Thymus (tissue), 11 donors: ENCODE results near the gene RNF112. TPM values are rescaled to one million over a fixed set of nuclear protein-coding genes. Genes with fewer than 3 reads are reported as not detected.

Source experiments
- DNase-seq, 9 donors: peaks; one replicate each; pipeline ENCODE4 v3.0.0-alpha.2; 2013; ENCODE audit warnings: low spot score in 9 of 9, low read depth in 6 of 9, missing footprints in 1 of 9
- H3K27ac ChIP-seq, 2 donors: one replicate each; pipeline ENCODE4 v1.5.1; 2013; ENCODE audit warnings: control low read depth in 1 of 2, low read depth in 1 of 2, low read length in 1 of 2, mild to moderate bottlenecking in 1 of 2, moderate library complexity in 1 of 2
- H3K27me3 ChIP-seq, 2 donors: one replicate each; pipeline ENCODE4 v1.5.1; 2013; ENCODE audit warnings: low read length in 1 of 2; ENCODE audit not compliant: control insufficient read depth in 2 of 2, insufficient read depth in 1 of 2
- H3K36me3 ChIP-seq, 2 donors: one replicate each; pipeline ENCODE4 v1.5.1; 2013; ENCODE audit warnings: low read length in 1 of 2, mild to moderate bottlenecking in 1 of 2, moderate library complexity in 1 of 2; ENCODE audit not compliant: control insufficient read depth in 2 of 2, insufficient read depth in 2 of 2
- H3K4me1 ChIP-seq, 2 donors: one replicate each; pipeline ENCODE4 v1.5.1; 2013; ENCODE audit warnings: low read length in 2 of 2; ENCODE audit not compliant: control insufficient read depth in 2 of 2, insufficient read depth in 2 of 2
- H3K4me3 ChIP-seq, 2 donors: one replicate each; pipeline ENCODE4 v1.5.1; 2013; ENCODE audit warnings: low read length in 2 of 2, control low read depth in 1 of 2, mild to moderate bottlenecking in 1 of 2
- H3K9me3 ChIP-seq, 2 donors: one replicate each; pipeline ENCODE4 v1.5.1; 2013; ENCODE audit warnings: low read length in 1 of 2, mild to moderate bottlenecking in 1 of 2; ENCODE audit not compliant: control insufficient read depth in 2 of 2, insufficient read depth in 1 of 2
- WGBS: extraction: QIAGEN DNeasy Blood & Tissue Kit; methylation state at CpG from one replicate; pipeline ENCODE4 v1.1.7; 2013; 5-methylcytosine and 5-hydroxymethylcytosine counted together
- polyA plus RNA-seq: library from polyadenylated mRNA; stranded (reverse); fragments of 200-250 nt; gene quantifications from one replicate; pipeline ENCODE4 v1.2.3, GENCODE V29; 2013
- total RNA-seq: library from RNA; stranded (reverse); fragments of 120-200 nt; gene quantifications from one replicate; pipeline ENCODE4 v1.2.4, GENCODE V29; 2013
- donor health status: healthy.

The RNF112 gene
- total and polyA plus RNA-seq, 2 donors = 0.14 to 0.98 TPM

DNA sequence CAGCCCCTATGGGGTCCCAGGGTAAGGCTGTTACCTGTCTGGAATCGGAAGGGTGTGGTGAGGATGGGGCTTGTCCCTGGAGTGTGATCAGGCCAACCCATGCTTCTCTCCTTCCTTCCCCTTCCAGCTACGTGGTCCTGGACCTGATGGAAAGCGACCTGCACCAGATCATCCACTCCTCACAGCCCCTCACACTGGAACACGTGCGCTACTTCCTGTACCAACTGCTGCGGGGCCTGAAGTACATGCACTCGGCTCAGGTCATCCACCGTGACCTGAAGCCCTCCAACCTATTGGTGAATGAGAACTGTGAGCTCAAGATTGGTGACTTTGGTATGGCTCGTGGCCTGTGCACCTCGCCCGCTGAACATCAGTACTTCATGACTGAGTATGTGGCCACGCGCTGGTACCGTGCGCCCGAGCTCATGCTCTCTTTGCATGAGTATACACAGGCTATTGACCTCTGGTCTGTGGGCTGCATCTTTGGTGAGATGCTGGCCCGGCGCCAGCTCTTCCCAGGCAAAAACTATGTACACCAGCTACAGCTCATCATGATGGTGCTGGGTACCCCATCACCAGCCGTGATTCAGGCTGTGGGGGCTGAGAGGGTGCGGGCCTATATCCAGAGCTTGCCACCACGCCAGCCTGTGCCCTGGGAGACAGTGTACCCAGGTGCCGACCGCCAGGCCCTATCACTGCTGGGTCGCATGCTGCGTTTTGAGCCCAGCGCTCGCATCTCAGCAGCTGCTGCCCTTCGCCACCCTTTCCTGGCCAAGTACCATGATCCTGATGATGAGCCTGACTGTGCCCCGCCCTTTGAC, 30.3 kb upstream of the RNF112 start:
- Histone ChIP-seq H3K9me3 (no peaks in the 10 kb centered on the region), H3K4me3 (no peak overlapping the region), H3K36me3 (peaks cover 40 to 47% of the 10 kb centered on the region in 2 donors), H3K4me1 (peaks cover 16 to 33% of the 10 kb centered on the region in 2 donors), H3K27me3 (no peaks in the 10 kb centered on the region), H3K27ac (no peak overlapping the region)
- 98% methylated on average over 29 of the region's 29 CpGs for WGBS
- no peak for DNase-seq

DNA sequence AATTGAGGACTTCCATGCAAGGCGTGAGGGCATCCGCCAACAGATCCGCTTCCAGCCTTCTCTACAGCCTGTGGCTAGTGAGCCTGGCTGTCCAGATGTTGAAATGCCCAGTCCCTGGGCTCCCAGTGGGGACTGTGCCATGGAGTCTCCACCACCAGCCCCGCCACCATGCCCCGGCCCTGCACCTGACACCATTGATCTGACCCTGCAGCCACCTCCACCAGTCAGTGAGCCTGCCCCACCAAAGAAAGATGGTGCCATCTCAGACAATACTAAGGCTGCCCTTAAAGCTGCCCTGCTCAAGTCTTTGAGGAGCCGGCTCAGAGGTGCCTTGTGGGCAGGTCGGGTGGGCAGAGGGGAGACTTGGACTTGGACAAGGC, 29.7 kb upstream of the RNF112 start:
- H3K9me3 ChIP-seq = no peaks in the 10 kb centered on the region
- peaks cover 19 to 40% of the 10 kb centered on the region in 2 donors for H3K4me1 ChIP-seq
- H3K27ac ChIP-seq = no peak overlapping the region
- H3K4me3 ChIP-seq = no peak overlapping the region
- 98% methylated on average over 7 of the region's 7 CpGs for WGBS
- no peak for DNase-seq
- peaks cover 40 to 47% of the 10 kb centered on the region in 2 donors for H3K36me3 ChIP-seq
- no peaks in the 10 kb centered on the region for H3K27me3 ChIP-seq

GRCh38 chr17:19381741-19382444, 29.1 kb upstream of the RNF112 start:
- H3K27ac ChIP-seq = no peak overlapping the region
- H3K4me1 ChIP-seq = peaks cover 22 to 43% of the 10 kb centered on the region in 2 donors
- H3K27me3 ChIP-seq = no peaks in the 10 kb centered on the region
- H3K9me3 ChIP-seq = no peaks in the 10 kb centered on the region
- WGBS = 98% methylated on average over 31 of the region's 31 CpGs
- no peak for DNase-seq
- no peak overlapping the region for H3K4me3 ChIP-seq
- peaks cover 40 to 47% of the 10 kb centered on the region in 2 donors for H3K36me3 ChIP-seq

DNA sequence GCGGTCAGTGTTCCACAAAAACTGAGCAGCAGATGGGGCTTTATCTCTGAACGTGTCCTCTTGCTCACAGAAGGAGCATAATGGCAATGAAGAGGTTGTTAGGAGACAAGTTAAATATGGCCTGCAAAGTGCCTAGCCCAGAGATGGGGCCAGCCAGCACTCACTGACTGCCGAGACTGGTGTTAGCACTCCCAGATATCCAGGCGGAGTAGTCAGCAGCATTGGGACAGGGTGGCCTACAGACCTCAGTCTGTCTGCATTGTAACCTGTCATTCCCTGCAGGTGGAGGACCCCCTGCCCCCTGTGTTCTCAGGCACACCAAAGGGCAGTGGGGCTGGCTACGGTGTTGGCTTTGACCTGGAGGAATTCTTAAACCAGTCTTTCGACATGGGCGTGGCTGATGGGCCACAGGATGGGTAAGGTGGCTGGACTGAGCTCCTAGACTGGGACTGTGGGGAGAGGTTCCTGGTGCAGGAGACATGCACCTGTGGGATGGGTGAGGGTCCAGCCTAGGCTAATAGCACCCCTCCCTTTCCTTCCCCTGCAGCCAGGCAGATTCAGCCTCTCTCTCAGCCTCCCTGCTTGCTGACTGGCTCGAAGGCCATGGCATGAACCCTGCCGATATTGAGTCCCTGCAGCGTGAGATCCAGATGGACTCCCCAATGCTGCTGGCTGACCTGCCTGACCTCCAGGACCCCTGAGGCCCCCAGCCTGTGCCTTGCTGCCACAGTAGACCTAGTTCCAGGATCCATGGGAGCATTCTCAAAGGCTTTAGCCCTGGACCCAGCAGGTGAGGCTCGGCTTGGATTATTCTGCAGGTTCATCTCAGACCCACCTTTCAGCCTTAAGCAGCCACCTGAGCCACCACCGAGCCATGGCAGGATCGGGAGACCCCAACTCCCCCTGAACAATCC, 28.2 kb upstream of the RNF112 start:
- no peak for DNase-seq
- no peak overlapping the region for H3K27ac ChIP-seq
- WGBS = 97% methylated on average over 13 of the region's 13 CpGs

GRCh38 chr17:19383681-19384470, 27.2 kb upstream of the RNF112 start:
- Histone ChIP-seq H3K36me3 (peaks cover 40 to 47% of the 10 kb centered on the region in 2 donors), H3K27ac (peak overlapping the region in 1 of 2 donors; percentile 89), H3K9me3 (no peaks in the 10 kb centered on the region), H3K27me3 (no peaks in the 10 kb centered on the region), H3K4me3 (no peak overlapping the region), H3K4me1 (peaks cover 28 to 58% of the 10 kb centered on the region in 2 donors)
- 97% methylated on average over 6 of the region's 6 CpGs for WGBS
- DNase-seq = no peak

More for the DNA sequence above, 28.2 kb upstream of the RNF112 start:
- H3K4me3 ChIP-seq = no peak overlapping the region
- H3K4me1 ChIP-seq = peaks cover 27 to 50% of the 10 kb centered on the region in 2 donors
- H3K27me3 ChIP-seq = no peaks in the 10 kb centered on the region
- H3K9me3 ChIP-seq = no peaks in the 10 kb centered on the region
- H3K36me3 ChIP-seq = peaks cover 40 to 47% of the 10 kb centered on the region in 2 donors

DNA sequence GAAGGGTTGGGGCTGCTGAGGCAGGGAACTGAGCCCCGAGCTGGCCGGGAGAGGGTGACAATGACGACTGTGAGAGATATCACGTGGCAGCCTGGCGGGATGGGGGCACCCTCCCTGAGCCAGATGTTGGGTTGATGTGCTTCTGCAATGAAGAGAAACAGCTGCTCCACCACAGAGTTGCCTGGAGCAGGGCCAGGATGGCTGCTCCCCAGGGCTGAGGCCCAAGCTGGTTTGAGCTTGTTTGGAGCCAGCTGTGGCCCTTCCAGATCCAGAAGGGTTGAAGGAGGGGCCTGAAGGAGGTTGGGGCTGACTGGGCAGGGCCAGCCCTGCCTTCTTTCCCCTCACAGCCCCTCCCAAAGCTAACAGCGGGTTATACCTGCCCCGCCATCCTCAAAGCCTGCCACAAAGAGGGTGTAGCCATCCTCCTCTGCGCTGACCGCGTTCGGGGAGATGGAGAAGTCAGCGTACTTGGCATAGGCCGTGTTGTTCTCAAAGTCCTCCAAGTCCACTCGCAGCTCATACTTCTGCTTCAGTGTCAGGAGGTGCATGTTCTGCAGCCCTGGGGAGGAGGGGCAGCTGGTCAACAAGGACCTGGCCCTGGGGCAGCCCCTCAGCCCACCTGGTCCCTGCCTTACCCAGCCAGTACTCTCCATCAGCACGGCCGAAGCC, 26.2 kb upstream of the RNF112 start:
- H3K27ac ChIP-seq = peak overlapping the region; percentile 11 to 89
- H3K4me1 ChIP-seq = peaks cover 28 to 57% of the 10 kb centered on the region in 2 donors
- H3K9me3 ChIP-seq = no peaks in the 10 kb centered on the region
- 20% methylated on average over 16 of the region's 16 CpGs for WGBS
- DNase-seq = peak; percentile 44 to 88 (median 73)
- no peak overlapping the region for H3K4me3 ChIP-seq
- peaks cover 35 to 41% of the 10 kb centered on the region in 2 donors for H3K36me3 ChIP-seq
- H3K27me3 ChIP-seq = no peaks in the 10 kb centered on the region

- H3K4me1 ChIP-seq = peaks cover 28 to 63% of the 10 kb centered on the region in 2 donors
- H3K27me3 ChIP-seq = no peaks in the 10 kb centered on the region
- no peak overlapping the region for H3K4me3 ChIP-seq
- no peak for DNase-seq
- peak overlapping the region in 1 of 2 donors; percentile 89 for H3K27ac ChIP-seq
- H3K36me3 ChIP-seq = peaks cover 30 to 35% of the 10 kb centered on the region in 2 donors
- WGBS = 79% methylated on average over 9 of the region's 9 CpGs
- no peaks in the 10 kb centered on the region for H3K9me3 ChIP-seq
These were observed 25.5 kb upstream of the RNF112 start for GRCh38 chr17:19385521-19385983.
